ENCODE data around the gene STK32A. TPM values are rescaled to one million over a fixed set of nuclear protein-coding genes. Genes with fewer than 3 reads are reported as not detected.

Gene STK32A
- total RNA-seq, 4 donors from 2014 or later: 1.0 to 1.4 (median 1.3) TPM

GRCh38 chr5:147427521-147428401 lies 192.9 kb downstream of the STK32A start:
- TF ChIP-seq POLR2AphosphoS5 (IDR thresholded peaks at IDR 0.05): peak; percentile 37 to 40
- no peak for TF ChIP-seq POLR2A (IDR thresholded peaks at IDR 0.05; ENCODE audit: low read depth)
- H3K36me3 ChIP-seq: peaks cover 5 to 22% (median 10%) of the 10 kb centered on the region in 4 donors
- 0% methylated on average over 1 of the region's 1 CpG for WGBS
- H3K4me3 ChIP-seq: no peak overlapping the region
- DNase-seq (ENCODE audit: extremely low spot score): no peak
- H3K27ac ChIP-seq (replicated peaks in 1 of 4): peak overlapping the region; percentile 67 to 98 (median 74)
- no peaks in the 10 kb centered on the region for H3K9me3 ChIP-seq
- peaks cover 26 to 73% (median 71%) of the 10 kb centered on the region in 4 donors for H3K4me1 ChIP-seq
- intact Hi-C loops (cut with DNase I): no loop called here
- H3K27me3 ChIP-seq: no peaks in the 10 kb centered on the region

GRCh38 chr5:147430628-147431027 lies 195.8 kb downstream of the STK32A start:
- no peak overlapping the region for H3K4me3 ChIP-seq
- no peaks in the 10 kb centered on the region for H3K27me3 ChIP-seq
- intact Hi-C loops (cut with DNase I): no loop called here
- TF ChIP-seq POLR2AphosphoS5 (IDR thresholded peaks at IDR 0.05) (no peak), POLR2A (IDR thresholded peaks at IDR 0.05; ENCODE audit: low read depth) (no peak), CTCF (IDR thresholded peaks at IDR 0.05) (no peak), EP300 (IDR thresholded peaks at IDR 0.05) (no peak)
- no peaks in the 10 kb centered on the region for H3K36me3 ChIP-seq
- DNase-seq (ENCODE audit: extremely low spot score): no peak
- 91% methylated on average over 2 of the region's 2 CpGs for WGBS
- H3K4me1 ChIP-seq: peaks cover 29 to 100% (median 98%) of the 10 kb centered on the region in 4 donors
- H3K27ac ChIP-seq (replicated peaks in 1 of 4): peak overlapping the region; percentile 67 to 98 (median 74)
- no peaks in the 10 kb centered on the region for H3K9me3 ChIP-seq

- intact Hi-C loops (cut with DNase I): no loop called here
- peak overlapping the region; percentile 67 to 98 (median 74) for H3K27ac ChIP-seq (replicated peaks in 1 of 4)
- peaks cover 29 to 100% (median 98%) of the 10 kb centered on the region in 4 donors for H3K4me1 ChIP-seq
- no peaks in the 10 kb centered on the region for H3K27me3 ChIP-seq
- TF ChIP-seq CTCF (IDR thresholded peaks at IDR 0.05) (no peak), POLR2AphosphoS5 (IDR thresholded peaks at IDR 0.05) (no peak), POLR2A (IDR thresholded peaks at IDR 0.05; ENCODE audit: low read depth) (no peak)
- no peak for DNase-seq (ENCODE audit: extremely low spot score)
- H3K9me3 ChIP-seq: no peaks in the 10 kb centered on the region
- H3K36me3 ChIP-seq: no peaks in the 10 kb centered on the region
- 68% methylated on average over 3 of the region's 3 CpGs for WGBS
- no peak overlapping the region for H3K4me3 ChIP-seq
These were observed 196.8 kb downstream of the STK32A start for GRCh38 chr5:147431586-147431985.

- WGBS: 51% methylated on average over 4 of the region's 4 CpGs
- intact Hi-C loops (cut with DNase I): no loop called here
- peaks cover 23 to 100% (median 98%) of the 10 kb centered on the region in 4 donors for H3K4me1 ChIP-seq
- DNase-seq (ENCODE audit: extremely low spot score): no peak
- H3K4me3 ChIP-seq: no peak overlapping the region
- H3K27me3 ChIP-seq: no peaks in the 10 kb centered on the region
- peak overlapping the region; percentile 67 to 98 (median 74) for H3K27ac ChIP-seq (replicated peaks in 1 of 4)
- no peaks in the 10 kb centered on the region for H3K9me3 ChIP-seq
- TF ChIP-seq POLR2AphosphoS5 (IDR thresholded peaks at IDR 0.05): no peak
- no peak for TF ChIP-seq EP300 (IDR thresholded peaks at IDR 0.05)
- no peak for TF ChIP-seq CTCF (IDR thresholded peaks at IDR 0.05)
- no peaks in the 10 kb centered on the region for H3K36me3 ChIP-seq
These were observed 197.5 kb downstream of the STK32A start for GRCh38 chr5:147432323-147432722.

GRCh38 chr5:147434049-147434448 lies 199.2 kb downstream of the STK32A start:
- DNase-seq (ENCODE audit: extremely low spot score): no peak
- Histone ChIP-seq H3K4me3 (no peak overlapping the region), H3K27ac (replicated peaks in 1 of 4) (peak overlapping the region; percentile 24 to 98 (median 71)), H3K27me3 (no peaks in the 10 kb centered on the region), H3K36me3 (no peaks in the 10 kb centered on the region), H3K9me3 (no peaks in the 10 kb centered on the region), H3K4me1 (peaks cover 14 to 100% (median 98%) of the 10 kb centered on the region in 4 donors)
- 84% methylated on average over 3 of the region's 3 CpGs for WGBS
- TF ChIP-seq POLR2A (IDR thresholded peaks at IDR 0.05; ENCODE audit: low read depth) (no peak), CTCF (IDR thresholded peaks at IDR 0.05) (no peak), EP300 (IDR thresholded peaks at IDR 0.05) (no peak), POLR2AphosphoS5 (IDR thresholded peaks at IDR 0.05) (no peak)
- intact Hi-C loops (cut with DNase I): no loop called here

Measured in esophagus muscularis mucosa (tissue), 4 donors.